Smooth muscle cell (in vitro differentiated cells): ENCODE data around the gene NKAIN2. TPM values are rescaled to one million over a fixed set of nuclear protein-coding genes. Genes with fewer than 3 reads are reported as not detected.

Experiments
- DNase-seq: peaks from one replicate; lab custom pipeline; 2025; ENCODE audit not compliant: unreplicated experiment; lab: John Stamatoyannopoulos, UW
- H2AFZ ChIP-seq: fragments of 200-600 bp; sonication (generic); 2 replicates; pipeline ENCODE4 v1.6.0; 2016; ENCODE audit warnings: antibody characterized with exemption, low read depth, mild to moderate bottlenecking
- H3F3A ChIP-seq: fragments of 200-600 bp; sonication (generic); 2 replicates; pipeline ENCODE4 v1.6.0; 2017; ENCODE audit warnings: antibody characterized with exemption, low read depth
- H3K27ac ChIP-seq: fragments of 200-600 bp; sonication (generic); 2 replicates; pipeline ENCODE4 v1.5.1; 2016; ENCODE audit warnings: low read depth, mild to moderate bottlenecking
- H3K27me3 ChIP-seq: fragments of 200-600 bp; sonication (generic); 2 replicates; pipeline ENCODE4 v1.6.1; 2016; ENCODE audit warnings: low read depth, mild to moderate bottlenecking
- H3K36me3 ChIP-seq: fragments of 200-600 bp; sonication (generic); 2 replicates; pipeline ENCODE4 v1.5.1; 2016; ENCODE audit warnings: low read depth
- H3K4me1 ChIP-seq: fragments of 200-600 bp; sonication (generic); 2 replicates; pipeline ENCODE4 v1.5.1; 2016; ENCODE audit warnings: low read depth
- H3K4me2 ChIP-seq: fragments of 200-600 bp; sonication (generic); 2 replicates; pipeline ENCODE4 v1.6.0; 2016; ENCODE audit warnings: mild to moderate bottlenecking
- H3K4me3 ChIP-seq: fragments of 200-600 bp; sonication (generic); 2 replicates; pipeline ENCODE4 v1.5.1; 2016; ENCODE audit warnings: mild to moderate bottlenecking
- H3K79me2 ChIP-seq: fragments of 200-600 bp; sonication (generic); 2 replicates; pipeline ENCODE4 v1.6.0; 2016; ENCODE audit warnings: low read depth, mild to moderate bottlenecking
- H3K9ac ChIP-seq: fragments of 200-600 bp; sonication (generic); 2 replicates; pipeline ENCODE4 v1.6.0; 2016; ENCODE audit warnings: low read depth
- H3K9me3 ChIP-seq: fragments of 200-600 bp; sonication (generic); replicated peaks from 2 replicates; pipeline ENCODE4 v1.5.1; 2016; ENCODE audit warnings: low read depth
- H4K20me1 ChIP-seq: fragments of 200-600 bp; sonication (generic); 2 replicates; pipeline ENCODE4 v1.6.0; 2016; ENCODE audit warnings: low read depth
- WGBS: methylation state at CpG from one replicate; pipeline ENCODE4 v1.1.7; 2016; ENCODE audit warnings: low lambda C conversion rate; 5-methylcytosine and 5-hydroxymethylcytosine counted together
- polyA plus RNA-seq: library from polyadenylated mRNA; unstranded; fragments of >200 nt; fragmentation: Nextera tagmentation; extraction: Ambion mirVana; gene quantifications from 2 replicates; pipeline ENCODE4 v1.2.1, GENCODE V29; 2016
- total RNA-seq: library from RNA; depleted of rRNA; stranded (reverse); fragments of >200 nt; gene quantifications from 2 replicates; pipeline ENCODE4 v1.2.3, GENCODE V29; 2014
- TF ChIP-seq, protein P1 (sequence below): fragments of 200-600 bp; sonication (generic); IDR thresholded peaks from 2 replicates; pipeline ENCODE4 v1.5.1; 2017; ENCODE audit warnings: borderline replicate concordance, mild to moderate bottlenecking, antibody characterized with exemption; ENCODE audit not compliant: insufficient read depth, poor library complexity, severe bottlenecking

The NKAIN2 gene
- total and polyA plus RNA-seq, 2 experiments from 2014 or later: 0.09 TPM; not detected in 1

DNA sequence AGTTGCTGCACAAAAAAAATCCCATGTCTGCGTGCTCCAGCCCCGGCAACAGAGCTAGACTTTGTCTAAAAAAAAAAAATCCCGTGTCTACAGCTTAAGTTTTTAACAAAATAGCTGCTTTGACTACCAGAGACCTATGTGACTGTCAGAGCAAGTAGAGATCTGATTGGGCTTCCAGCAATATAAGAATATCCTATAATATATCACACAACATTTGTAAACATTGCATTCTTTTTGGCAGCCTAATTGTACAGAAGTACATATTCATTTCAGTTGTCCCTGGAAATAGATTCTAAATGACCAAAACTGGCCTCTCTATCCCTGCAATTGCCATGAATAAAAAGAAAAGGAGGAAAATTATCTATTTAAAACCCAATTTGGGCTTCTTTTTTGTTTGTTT, 1019.1 kb downstream of the NKAIN2 start:
- Histone ChIP-seq H3K36me3 (no peaks in the 10 kb centered on the region), H3F3A (no peaks in the 10 kb centered on the region), H3K27ac (no peak overlapping the region), H3K9ac (no peak overlapping the region), H2AFZ (no peak overlapping the region), H3K79me2 (no peaks in the 10 kb centered on the region), H3K4me2 (no peak overlapping the region), H3K9me3 (no peaks in the 10 kb centered on the region), H3K4me3 (no peak overlapping the region), H4K20me1 (no peaks in the 10 kb centered on the region), H3K4me1 (no peaks in the 10 kb centered on the region), H3K27me3 (no peaks in the 10 kb centered on the region)
- TF ChIP-seq, protein P1, sequence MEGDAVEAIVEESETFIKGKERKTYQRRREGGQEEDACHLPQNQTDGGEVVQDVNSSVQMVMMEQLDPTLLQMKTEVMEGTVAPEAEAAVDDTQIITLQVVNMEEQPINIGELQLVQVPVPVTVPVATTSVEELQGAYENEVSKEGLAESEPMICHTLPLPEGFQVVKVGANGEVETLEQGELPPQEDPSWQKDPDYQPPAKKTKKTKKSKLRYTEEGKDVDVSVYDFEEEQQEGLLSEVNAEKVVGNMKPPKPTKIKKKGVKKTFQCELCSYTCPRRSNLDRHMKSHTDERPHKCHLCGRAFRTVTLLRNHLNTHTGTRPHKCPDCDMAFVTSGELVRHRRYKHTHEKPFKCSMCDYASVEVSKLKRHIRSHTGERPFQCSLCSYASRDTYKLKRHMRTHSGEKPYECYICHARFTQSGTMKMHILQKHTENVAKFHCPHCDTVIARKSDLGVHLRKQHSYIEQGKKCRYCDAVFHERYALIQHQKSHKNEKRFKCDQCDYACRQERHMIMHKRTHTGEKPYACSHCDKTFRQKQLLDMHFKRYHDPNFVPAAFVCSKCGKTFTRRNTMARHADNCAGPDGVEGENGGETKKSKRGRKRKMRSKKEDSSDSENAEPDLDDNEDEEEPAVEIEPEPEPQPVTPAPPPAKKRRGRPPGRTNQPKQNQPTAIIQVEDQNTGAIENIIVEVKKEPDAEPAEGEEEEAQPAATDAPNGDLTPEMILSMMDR: no peak
- WGBS: 90% methylated on average over 3 of the region's 3 CpGs
- DNase-seq: no peak

DNA sequence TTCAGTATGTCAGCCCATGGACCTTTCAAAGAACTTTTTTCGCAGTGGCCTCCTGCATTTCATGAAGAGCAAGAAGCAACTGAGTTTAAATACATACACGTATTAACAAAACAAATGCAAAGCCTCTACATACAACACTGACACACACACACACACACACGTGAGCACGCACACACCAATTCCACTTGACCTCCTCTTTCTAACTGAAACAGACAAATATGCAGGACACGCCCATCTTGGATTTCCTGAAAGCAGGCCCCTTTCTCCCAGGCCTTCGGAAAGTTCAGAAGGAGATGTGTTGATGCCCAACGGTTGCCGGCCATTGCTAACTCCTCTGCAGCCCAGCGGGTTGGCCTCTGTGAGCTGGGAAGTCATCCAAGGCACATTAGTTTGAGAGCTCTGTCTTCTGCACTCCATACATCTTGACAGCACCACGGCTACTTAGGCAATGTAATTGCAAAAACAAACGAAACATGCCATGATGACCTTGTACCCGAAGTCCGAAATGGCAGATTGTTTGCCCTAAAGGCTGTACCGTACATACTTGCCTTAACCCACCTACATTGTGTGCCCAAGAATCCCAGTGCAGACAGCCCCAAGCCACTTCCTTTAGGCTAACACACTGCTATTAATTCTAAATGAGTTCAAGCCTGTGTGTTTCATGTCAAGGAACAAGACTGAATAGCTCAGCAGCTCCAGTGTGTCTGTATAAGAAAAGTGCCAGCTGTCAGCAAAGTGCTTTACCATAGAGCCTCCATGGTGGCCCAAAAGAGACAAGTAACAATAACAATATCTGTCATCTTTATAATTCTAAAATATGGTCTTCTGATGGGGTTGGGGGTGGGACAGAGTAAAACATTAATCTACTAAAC, 1019.8 kb downstream of the NKAIN2 start:
- no peaks in the 10 kb centered on the region for H3F3A ChIP-seq
- H3K36me3 ChIP-seq: no peaks in the 10 kb centered on the region
- no peaks in the 10 kb centered on the region for H4K20me1 ChIP-seq
- no peak overlapping the region for H3K4me2 ChIP-seq
- 88% methylated on average over 14 of the region's 14 CpGs for WGBS
- H3K79me2 ChIP-seq: no peaks in the 10 kb centered on the region
- TF ChIP-seq, protein P1: no peak
- H3K9me3 ChIP-seq: no peaks in the 10 kb centered on the region
- no peaks in the 10 kb centered on the region for H3K27me3 ChIP-seq
- H3K27ac ChIP-seq: no peak overlapping the region
- H3K4me1 ChIP-seq: no peaks in the 10 kb centered on the region
- no peak overlapping the region for H2AFZ ChIP-seq
- no peak overlapping the region for H3K9ac ChIP-seq
- H3K4me3 ChIP-seq: no peak overlapping the region
- DNase-seq: no peak

DNA sequence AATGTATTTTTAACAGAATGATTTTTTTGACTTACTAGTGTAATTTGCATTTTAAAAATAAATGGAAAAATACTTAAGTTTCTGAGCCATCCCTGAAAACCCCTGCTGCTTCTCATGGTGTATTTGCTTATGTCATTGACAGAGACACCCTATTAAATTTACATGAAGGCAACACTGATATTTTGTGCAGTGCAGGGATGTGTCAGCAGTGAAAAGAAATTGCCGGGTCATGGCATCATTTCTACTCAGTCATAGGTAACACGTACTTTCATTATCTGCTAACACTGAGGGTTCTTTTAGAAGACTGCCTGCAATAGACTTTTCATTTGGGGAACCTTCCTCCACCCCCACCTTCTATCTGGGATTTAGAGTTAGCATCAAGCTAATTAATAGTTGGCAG, 1021.9 kb downstream of the NKAIN2 start:
- H2AFZ ChIP-seq: no peak overlapping the region
- H3K9me3 ChIP-seq: no peaks in the 10 kb centered on the region
- no peaks in the 10 kb centered on the region for H3F3A ChIP-seq
- H3K36me3 ChIP-seq: no peaks in the 10 kb centered on the region
- TF ChIP-seq, protein P1: no peak
- DNase-seq: no peak
- H3K4me1 ChIP-seq: no peaks in the 10 kb centered on the region
- H3K4me2 ChIP-seq: no peak overlapping the region
- H3K79me2 ChIP-seq: no peaks in the 10 kb centered on the region
- 87% methylated on average over 2 of the region's 2 CpGs for WGBS
- H3K9ac ChIP-seq: no peak overlapping the region
- no peak overlapping the region for H3K27ac ChIP-seq
- no peaks in the 10 kb centered on the region for H3K27me3 ChIP-seq
- H4K20me1 ChIP-seq: no peaks in the 10 kb centered on the region
- no peak overlapping the region for H3K4me3 ChIP-seq

DNA sequence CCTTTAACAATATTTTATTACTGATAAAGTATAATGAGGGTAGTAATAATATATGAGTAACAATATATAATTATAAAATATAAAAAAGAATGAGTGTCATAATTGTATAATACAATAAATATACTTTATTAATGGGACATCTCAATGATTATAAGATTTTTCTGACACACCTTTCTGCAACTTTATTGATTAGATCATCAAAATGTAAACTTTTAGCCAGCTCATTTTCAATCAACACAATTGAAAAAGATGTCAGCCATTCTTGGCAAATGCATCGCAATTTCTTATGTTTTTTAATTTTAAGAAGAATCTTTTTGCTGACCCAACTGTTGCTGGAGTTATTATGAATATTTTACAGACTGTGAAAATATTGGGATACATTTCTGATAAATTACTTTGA, 1026.2 kb downstream of the NKAIN2 start:
- Histone ChIP-seq H3K9ac (no peak overlapping the region), H4K20me1 (no peaks in the 10 kb centered on the region), H3K4me2 (no peak overlapping the region), H2AFZ (no peak overlapping the region), H3K36me3 (no peaks in the 10 kb centered on the region), H3K27ac (no peak overlapping the region), H3F3A (no peaks in the 10 kb centered on the region), H3K4me1 (no peaks in the 10 kb centered on the region), H3K4me3 (no peak overlapping the region), H3K9me3 (no peaks in the 10 kb centered on the region), H3K27me3 (no peaks in the 10 kb centered on the region), H3K79me2 (no peaks in the 10 kb centered on the region)
- TF ChIP-seq, protein P1: no peak
- 97% methylated on average over 1 of the region's 1 CpG for WGBS
- DNase-seq: no peak
